A673 (cell line): ENCODE measurements around the gene RSF1.

ENCODE experiments used
- EZH2 ChIP-seq: fragments of 200-600 bp; sonication (generic); IDR thresholded peaks from 2 replicates; pipeline ENCODE4 v1.6.1; 2017; ENCODE audit warnings: borderline replicate concordance, low read depth, mild to moderate bottlenecking, mixed read lengths, antibody characterized with exemption, low read length; ENCODE audit not compliant: poor library complexity, severe bottlenecking
- TF ChIP-seq, protein P1 (sequence below): fragments of 300-800, 200-600 bp; sonication (generic); conservative IDR thresholded peaks from 2 replicates; pipeline ENCODE4 v1.5.1; 2017; ENCODE audit warnings: low read depth, mild to moderate bottlenecking, antibody characterized with exemption, low read length, moderate library complexity, mixed read lengths

DNA sequence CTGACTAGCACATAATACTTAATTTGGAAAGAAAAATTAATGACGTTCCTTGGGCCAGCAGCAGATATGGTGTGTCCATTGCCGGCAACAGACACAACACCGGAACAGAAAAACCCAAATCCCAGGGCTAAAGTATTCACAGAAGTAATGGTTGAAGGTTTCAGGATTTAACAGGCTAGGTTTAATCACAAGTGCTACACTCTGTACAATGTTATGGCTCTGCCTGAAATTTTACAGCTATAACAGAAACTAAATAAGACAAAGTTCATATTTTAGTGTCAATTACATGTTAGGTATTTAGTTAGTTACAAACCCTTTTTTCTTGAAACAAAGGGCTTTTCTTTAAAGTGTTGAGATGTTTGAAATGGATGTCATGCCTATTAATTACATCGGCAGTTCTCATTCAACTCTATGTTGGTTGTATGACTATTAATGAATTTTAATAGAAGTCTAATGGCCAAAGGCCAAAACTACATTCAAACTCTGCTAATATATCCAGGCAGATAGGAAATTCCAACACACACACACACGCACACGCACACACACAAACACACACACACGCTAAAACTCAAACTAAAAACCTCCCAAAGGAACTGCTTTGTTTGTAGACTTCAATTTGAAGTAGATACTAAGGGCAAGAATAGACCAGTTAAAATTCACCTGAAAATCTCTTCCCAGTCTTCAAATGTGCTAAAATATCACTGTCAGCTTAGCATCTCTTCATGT lies 155.1 kb downstream of the RSF1 start:
- TF ChIP-seq, protein P1, sequence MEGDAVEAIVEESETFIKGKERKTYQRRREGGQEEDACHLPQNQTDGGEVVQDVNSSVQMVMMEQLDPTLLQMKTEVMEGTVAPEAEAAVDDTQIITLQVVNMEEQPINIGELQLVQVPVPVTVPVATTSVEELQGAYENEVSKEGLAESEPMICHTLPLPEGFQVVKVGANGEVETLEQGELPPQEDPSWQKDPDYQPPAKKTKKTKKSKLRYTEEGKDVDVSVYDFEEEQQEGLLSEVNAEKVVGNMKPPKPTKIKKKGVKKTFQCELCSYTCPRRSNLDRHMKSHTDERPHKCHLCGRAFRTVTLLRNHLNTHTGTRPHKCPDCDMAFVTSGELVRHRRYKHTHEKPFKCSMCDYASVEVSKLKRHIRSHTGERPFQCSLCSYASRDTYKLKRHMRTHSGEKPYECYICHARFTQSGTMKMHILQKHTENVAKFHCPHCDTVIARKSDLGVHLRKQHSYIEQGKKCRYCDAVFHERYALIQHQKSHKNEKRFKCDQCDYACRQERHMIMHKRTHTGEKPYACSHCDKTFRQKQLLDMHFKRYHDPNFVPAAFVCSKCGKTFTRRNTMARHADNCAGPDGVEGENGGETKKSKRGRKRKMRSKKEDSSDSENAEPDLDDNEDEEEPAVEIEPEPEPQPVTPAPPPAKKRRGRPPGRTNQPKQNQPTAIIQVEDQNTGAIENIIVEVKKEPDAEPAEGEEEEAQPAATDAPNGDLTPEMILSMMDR: no peak
- no peak for TF ChIP-seq EZH2
